Spleen (tissue), 11 donors: ENCODE measurements around the gene PDE10A. TPM values are rescaled to one million over a fixed set of nuclear protein-coding genes. Genes with fewer than 3 reads are reported as not detected.
A peak's percentile ranks its signal among the peaks of the same experiment; 100 is the strongest.

Experiments used
- DNase-seq: peaks from one replicate; pipeline ENCODE4 v3.0.0-alpha.2; 2020
- H3K27ac ChIP-seq, 8 donors: fragments of 200-600 bp; sonication (generic) in 7 of 8; 1 replicate in 4 of 8; 2 replicates in 4 of 8; pipeline versions ENCODE4 v1.5.0 to v1.8.0; 2016 to 2021; ENCODE audit warnings: inconsistent platforms in 4 of 8, mild to moderate bottlenecking in 4 of 8, moderate library complexity in 1 of 8
- H3K27me3 ChIP-seq, 7 donors: fragments of 200-600 bp; sonication (generic) in 6 of 7; replicated peaks in 1 of 7; 1 replicate in 4 of 7; 2 replicates in 3 of 7; pipeline versions ENCODE4 v1.5.0 to v1.8.0; 2016 to 2021; ENCODE audit warnings: inconsistent platforms in 3 of 7, mild to moderate bottlenecking in 1 of 7
- H3K36me3 ChIP-seq, 6 donors: fragments of 200-600 bp; sonication (generic) in 5 of 6; 1 replicate in 4 of 6; 2 replicates in 2 of 6; pipeline versions ENCODE4 v1.5.0 to v1.8.0; 2016 to 2021; ENCODE audit warnings: inconsistent platforms in 2 of 6
- H3K4me1 ChIP-seq, 6 donors: fragments of 200-600 bp; sonication (generic) in 5 of 6; 1 replicate in 3 of 6; 2 replicates in 3 of 6; pipeline versions ENCODE4 v1.5.0 to v1.8.0; 2016 to 2021; ENCODE audit warnings: inconsistent platforms in 3 of 6
- H3K4me3 ChIP-seq, 8 donors: fragments of 200-600 bp; sonication (generic) in 7 of 8; 1 replicate in 4 of 8; 2 replicates in 4 of 8; pipeline versions ENCODE4 v1.5.0 to v1.8.0; 2016 to 2021; ENCODE audit warnings: inconsistent platforms in 4 of 8, mild to moderate bottlenecking in 4 of 8, moderate library complexity in 2 of 8
- H3K9me3 ChIP-seq, 8 donors: fragments of 200-600 bp; sonication (generic) in 7 of 8; 1 replicate in 4 of 8; 2 replicates in 4 of 8; pipeline versions ENCODE4 v1.5.0 to v1.8.0; 2016 to 2021; ENCODE audit warnings: inconsistent platforms in 4 of 8
- CTCF ChIP-seq, 11 experiments: fragments of 200-600 bp in 7 of 11; fragments of 450-650 bp in 4 of 11; sonication (generic) in 4 of 11; IDR thresholded peaks in 8 of 11; conservative IDR thresholded peaks in 3 of 11; 1 replicate in 7 of 11; 2 replicates in 4 of 11; pipeline versions ENCODE4 v1.4.0 to v1.8.0; 2016 to 2021; ENCODE audit warnings: antibody characterized with exemption in 11 of 11, inconsistent platforms in 4 of 11, mild to moderate bottlenecking in 1 of 11
- POLR2A ChIP-seq, 3 donors: fragments of 450-650 bp; IDR thresholded peaks; one replicate each; pipeline ENCODE4 v1.5.1; 2017; ENCODE audit warnings: antibody characterized with exemption in 3 of 3, mild to moderate bottlenecking in 1 of 3
- POLR2AphosphoS5 ChIP-seq, 3 donors: sonication (generic); formaldehyde crosslinking; IDR thresholded peaks; one replicate each; pipeline ENCODE4 v1.5.1; 2017; ENCODE audit warnings: antibody characterized with exemption in 3 of 3
- WGBS, 5 donors: extraction: QIAGEN DNeasy Blood & Tissue Kit in 3 of 5; methylation state at CpG; one replicate each; pipeline versions ENCODE4 v1.1.5 to v1.1.7; 2013 to 2018; 5-methylcytosine and 5-hydroxymethylcytosine counted together
- intact Hi-C: fragments of 100-400 bp; cut with DNase I; formaldehyde crosslinking; loops from one replicate; pipeline ENCODE4 v1.15.0; 2023; ENCODE audit warnings: low total_unique reads
- polyA plus RNA-seq, 3 donors: library from polyadenylated mRNA; stranded (reverse); fragments of 200-250 nt; gene quantifications; one replicate each; pipeline ENCODE4 v1.2.1, GENCODE V29; 2013
- total RNA-seq, 7 donors: library from RNA; depleted of rRNA in 3 of 7; stranded (reverse); fragments of >200 nt in 3 of 7; fragmentation: NEBNext Ultra II Directional in 4 of 7; extraction: Animal tissue kit (Norgen Biotek cat#: 25700) in 4 of 7; gene quantifications; one replicate each; pipeline versions ENCODE4 v1.1.0 to v1.2.1, GENCODE V29; 2016 to 2021
- donor health status: healthy with polysubstance abuse.
- donor health status: DM: no; HTN: no; CAD: no; lungs with moderate emphysema.
- donor health status: DM: no; HTN: no; CAD: no.
- donor health status: Bipolar disorder and iron deficiency.
- donor health status: healthy.
- donor health status: DM: no; HTN: no; CAD: no.
- donor health status: DM: yes; HTN: yes; CAD: no.

Gene PDE10A
- total and polyA plus RNA-seq, 10 donors: 1.1 to 28.2 (median 9.6) TPM

DNA sequence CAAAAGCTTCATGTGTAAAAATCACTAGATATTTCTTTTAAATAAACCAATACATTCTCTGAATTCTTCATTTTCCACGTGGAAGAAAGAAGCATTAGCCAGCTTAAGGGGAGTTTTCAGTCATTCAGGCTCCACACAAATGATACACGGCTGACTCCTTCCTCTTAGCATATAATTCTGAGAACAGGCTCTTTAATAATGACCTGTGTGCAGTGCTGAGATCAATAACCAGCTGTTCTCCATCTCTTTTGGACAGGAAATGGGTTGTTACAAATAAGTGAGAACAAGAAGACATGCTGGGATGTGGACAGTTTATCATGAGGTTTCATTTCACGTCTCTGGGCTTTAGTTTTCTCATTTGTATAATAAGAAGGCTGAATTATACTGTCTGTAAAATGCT is 206.8 kb downstream of the PDE10A start:
- H3K27me3 ChIP-seq: no peaks in the 10 kb centered on the region
- 25 to 43% (median 39%) methylated on average over 3 of the region's 3 CpGs for WGBS, 5 donors
- intact Hi-C loops: no loop called here
- H3K27ac ChIP-seq: peak overlapping the region in 5 of 8 donors; percentile 1 to 31 (median 22)
- TF ChIP-seq CTCF (IDR thresholded peaks at IDR 0.05 in 8 of 11, conservative IDR thresholded peaks at IDR 0.05 in 3 of 11) (no peak), POLR2AphosphoS5 (IDR thresholded peaks at IDR 0.05) (no peak), POLR2A (IDR thresholded peaks at IDR 0.05) (no peak)
- no peaks in the 10 kb centered on the region for H3K36me3 ChIP-seq
- no peak for DNase-seq
- no peak overlapping the region for H3K4me3 ChIP-seq
- no peaks in the 10 kb centered on the region for H3K4me1 ChIP-seq
- H3K9me3 ChIP-seq: no peaks in the 10 kb centered on the region

GRCh38 chr6:165455488-165455887 is 207.6 kb downstream of the PDE10A start:
- 76 to 86% (median 80%) methylated on average over 3 of the region's 3 CpGs for WGBS, 5 donors
- TF ChIP-seq POLR2AphosphoS5 (IDR thresholded peaks at IDR 0.05) (no peak), CTCF (IDR thresholded peaks at IDR 0.05 in 8 of 11, conservative IDR thresholded peaks at IDR 0.05 in 3 of 11) (no peak), POLR2A (IDR thresholded peaks at IDR 0.05) (no peak)
- intact Hi-C loops: no loop called here

DNA sequence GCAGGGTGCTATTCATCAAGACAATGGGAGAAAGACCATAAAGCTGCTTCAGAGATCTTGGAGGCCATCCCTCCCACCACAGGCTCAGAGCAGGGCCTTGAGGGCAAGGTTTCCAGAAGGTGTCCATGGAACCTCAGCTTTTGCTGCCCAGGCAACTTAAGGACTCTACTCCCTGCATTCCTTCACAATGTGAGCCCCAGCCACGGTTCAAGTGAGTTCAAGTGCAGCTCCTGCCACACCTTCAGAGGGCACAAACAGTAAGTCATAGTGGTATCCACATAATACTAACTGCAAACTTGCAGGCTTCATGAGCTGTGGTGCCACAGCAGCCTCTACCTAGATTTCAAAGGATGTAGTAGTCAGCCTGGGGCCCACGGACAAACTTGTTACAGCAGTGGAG is 209.6 kb downstream of the PDE10A start:
- WGBS, 5 donors: 79 to 93% (median 81%) methylated on average over 2 of the region's 2 CpGs
- Histone ChIP-seq H3K27me3 (no peaks in the 10 kb centered on the region), H3K4me3 (no peak overlapping the region), H3K9me3 (no peaks in the 10 kb centered on the region), H3K27ac (no peak overlapping the region), H3K4me1 (no peaks in the 10 kb centered on the region), H3K36me3 (no peaks in the 10 kb centered on the region)
- TF ChIP-seq CTCF (IDR thresholded peaks at IDR 0.05 in 8 of 11, conservative IDR thresholded peaks at IDR 0.05 in 3 of 11) (no peak), POLR2A (IDR thresholded peaks at IDR 0.05) (no peak), POLR2AphosphoS5 (IDR thresholded peaks at IDR 0.05) (no peak)
- DNase-seq: no peak
- intact Hi-C loops: no loop called here

More at GRCh38 chr6:165455488-165455887, 207.6 kb downstream of the PDE10A start:
- Histone ChIP-seq H3K27me3 (no peaks in the 10 kb centered on the region), H3K4me1 (no peaks in the 10 kb centered on the region), H3K36me3 (no peaks in the 10 kb centered on the region), H3K27ac (peak overlapping the region in 2 of 8 donors; percentile 22 to 31), H3K9me3 (no peaks in the 10 kb centered on the region), H3K4me3 (no peak overlapping the region)
- DNase-seq: no peak

GRCh38 chr6:165451838-165452237 is 211.2 kb downstream of the PDE10A start:
- 86 to 97% (median 95%) methylated on average over 1 to 2 of the region's 2 CpGs for WGBS, 5 donors
- DNase-seq: no peak
- TF ChIP-seq POLR2A (IDR thresholded peaks at IDR 0.05): no peak
- TF ChIP-seq POLR2AphosphoS5 (IDR thresholded peaks at IDR 0.05): no peak
- TF ChIP-seq CTCF (IDR thresholded peaks at IDR 0.05 in 8 of 11, conservative IDR thresholded peaks at IDR 0.05 in 3 of 11): no peak
- intact Hi-C loops: no loop called here
- Histone ChIP-seq H3K27ac (no peak overlapping the region), H3K9me3 (no peaks in the 10 kb centered on the region), H3K4me3 (no peak overlapping the region), H3K27me3 (no peaks in the 10 kb centered on the region), H3K4me1 (no peaks in the 10 kb centered on the region), H3K36me3 (no peaks in the 10 kb centered on the region)
